SIG-M5 (cell line): ENCODE data around the gene COG6.

Experiments used
- DNase-seq: peaks from one replicate; lab custom pipeline; 2025; lab: John Stamatoyannopoulos, UW

COG6 gene

GRCh38 chr13:39682310-39682709, 26.8 kb downstream of the COG6 start:
- DNase-seq, result no peak

GRCh38 chr13:39682788-39683187, 27.3 kb downstream of the COG6 start:
- no peak for DNase-seq

- DNase-seq, result no peak
Measured at GRCh38 chr13:39684531-39685137, 29.2 kb downstream of the COG6 start.

GRCh38 chr13:39685652-39686051, 30.2 kb downstream of the COG6 start:
- peak; percentile 14 for DNase-seq

- no peak for DNase-seq
Measured at GRCh38 chr13:39688278-39688677, 32.8 kb downstream of the COG6 start.

- DNase-seq, result no peak
Measured at GRCh38 chr13:39688699-39689405, 33.4 kb downstream of the COG6 start.

- DNase-seq, result no peak
Measured at GRCh38 chr13:39692660-39693438, 37.4 kb downstream of the COG6 start.

GRCh38 chr13:39699274-39699673, 43.8 kb downstream of the COG6 start:
- DNase-seq, result no peak

GRCh38 chr13:39712626-39713025, 57.2 kb downstream of the COG6 start:
- DNase-seq, result no peak

- DNase-seq, result no peak
Measured at GRCh38 chr13:39729156-39729555, 73.7 kb downstream of the COG6 start.

GRCh38 chr13:39734952-39735351, 79.5 kb downstream of the COG6 start:
- DNase-seq, result no peak

GRCh38 chr13:39737047-39737446, 81.6 kb downstream of the COG6 start:
- no peak for DNase-seq

- no peak for DNase-seq
Measured at GRCh38 chr13:39740761-39741160, 85.3 kb downstream of the COG6 start.

GRCh38 chr13:39748961-39749360, 93.5 kb downstream of the COG6 start:
- DNase-seq, result no peak

- no peak for DNase-seq
Measured at GRCh38 chr13:39749528-39749927, 94.1 kb downstream of the COG6 start.

GRCh38 chr13:39751805-39752204, 96.3 kb downstream of the COG6 start:
- DNase-seq, result no peak

GRCh38 chr13:39760521-39760920, 105.1 kb downstream of the COG6 start:
- no peak for DNase-seq

- DNase-seq, result no peak
Measured at GRCh38 chr13:39765801-39766463, 110.5 kb downstream of the COG6 start.

- no peak for DNase-seq
Measured at GRCh38 chr13:39766464-39767158, 111.1 kb downstream of the COG6 start.

- DNase-seq, result no peak
Measured at GRCh38 chr13:39767791-39768517, 112.5 kb downstream of the COG6 start.

- DNase-seq, result no peak
Measured at GRCh38 chr13:39768962-39769361, 113.5 kb downstream of the COG6 start.
